ENCODE data around the gene CRTAP.

The CRTAP gene

DNA sequence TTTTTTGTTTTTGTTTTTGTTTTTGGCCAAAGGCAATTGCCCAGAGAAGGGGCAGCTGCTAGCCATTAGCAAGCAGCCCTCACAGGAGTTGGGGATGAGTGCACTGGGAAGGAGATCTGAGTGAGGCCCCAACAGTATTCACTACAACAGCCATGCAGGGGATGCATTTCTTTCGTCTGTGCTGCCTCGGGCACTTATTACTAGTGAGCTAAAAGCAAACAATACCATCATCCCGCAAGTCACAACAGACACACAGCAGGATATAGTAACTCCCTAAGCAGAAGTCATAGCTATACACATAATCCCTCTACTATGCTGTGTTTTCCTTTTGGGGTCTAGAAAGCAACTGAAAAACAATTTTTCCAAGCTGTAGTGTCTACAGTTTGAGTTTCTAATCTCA, 27.2 kb downstream of the CRTAP start:
- no peak overlapping the region for H3K4me3 ChIP-seq (ENCODE audit: low read length, poor library complexity, severe bottlenecking)
- H3K79me2 ChIP-seq (ENCODE audit: insufficient read depth, low read length), result no peaks in the 10 kb centered on the region
- H3K36me3 ChIP-seq (ENCODE audit: insufficient read depth, low read length), result peaks cover 26% of the 10 kb centered on the region
- no peaks in the 10 kb centered on the region for H3K9me2 ChIP-seq (replicated peaks; ENCODE audit: low read depth, low read length)
- TF ChIP-seq EZH2phosphoT487 (IDR thresholded peaks at IDR 0.05; ENCODE audit: borderline replicate concordance), result no peak
- TF ChIP-seq, protein P1, sequence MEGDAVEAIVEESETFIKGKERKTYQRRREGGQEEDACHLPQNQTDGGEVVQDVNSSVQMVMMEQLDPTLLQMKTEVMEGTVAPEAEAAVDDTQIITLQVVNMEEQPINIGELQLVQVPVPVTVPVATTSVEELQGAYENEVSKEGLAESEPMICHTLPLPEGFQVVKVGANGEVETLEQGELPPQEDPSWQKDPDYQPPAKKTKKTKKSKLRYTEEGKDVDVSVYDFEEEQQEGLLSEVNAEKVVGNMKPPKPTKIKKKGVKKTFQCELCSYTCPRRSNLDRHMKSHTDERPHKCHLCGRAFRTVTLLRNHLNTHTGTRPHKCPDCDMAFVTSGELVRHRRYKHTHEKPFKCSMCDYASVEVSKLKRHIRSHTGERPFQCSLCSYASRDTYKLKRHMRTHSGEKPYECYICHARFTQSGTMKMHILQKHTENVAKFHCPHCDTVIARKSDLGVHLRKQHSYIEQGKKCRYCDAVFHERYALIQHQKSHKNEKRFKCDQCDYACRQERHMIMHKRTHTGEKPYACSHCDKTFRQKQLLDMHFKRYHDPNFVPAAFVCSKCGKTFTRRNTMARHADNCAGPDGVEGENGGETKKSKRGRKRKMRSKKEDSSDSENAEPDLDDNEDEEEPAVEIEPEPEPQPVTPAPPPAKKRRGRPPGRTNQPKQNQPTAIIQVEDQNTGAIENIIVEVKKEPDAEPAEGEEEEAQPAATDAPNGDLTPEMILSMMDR (conservative IDR thresholded peaks at IDR 0.05; ENCODE audit: low read length), result no peak
- no peaks in the 10 kb centered on the region; the same call in 1 of the 2 replicates for H3K9me3 ChIP-seq (ENCODE audit: insufficient read depth, low read depth, low read length)
- no peak overlapping the region for H3K9ac ChIP-seq (ENCODE audit: low read depth, low read length, poor library complexity, severe bottlenecking)
- H4K20me1 ChIP-seq (ENCODE audit: insufficient read depth, low read length, poor library complexity, severe bottlenecking), result no peaks in the 10 kb centered on the region
- H2AFZ ChIP-seq (ENCODE audit: low read length), result no peak overlapping the region
- H3K27me3 ChIP-seq (ENCODE audit: insufficient read depth, low read length, poor library complexity, severe bottlenecking), result no peaks in the 10 kb centered on the region
- H3K4me2 ChIP-seq (ENCODE audit: low read depth, low read length, poor library complexity, severe bottlenecking), result no peak overlapping the region
- H3F3A ChIP-seq (ENCODE audit: low read depth), result no peaks in the 10 kb centered on the region
- no peaks in the 10 kb centered on the region for H3K4me1 ChIP-seq (ENCODE audit: insufficient read depth, low read length, poor library complexity, severe bottlenecking)

DNA sequence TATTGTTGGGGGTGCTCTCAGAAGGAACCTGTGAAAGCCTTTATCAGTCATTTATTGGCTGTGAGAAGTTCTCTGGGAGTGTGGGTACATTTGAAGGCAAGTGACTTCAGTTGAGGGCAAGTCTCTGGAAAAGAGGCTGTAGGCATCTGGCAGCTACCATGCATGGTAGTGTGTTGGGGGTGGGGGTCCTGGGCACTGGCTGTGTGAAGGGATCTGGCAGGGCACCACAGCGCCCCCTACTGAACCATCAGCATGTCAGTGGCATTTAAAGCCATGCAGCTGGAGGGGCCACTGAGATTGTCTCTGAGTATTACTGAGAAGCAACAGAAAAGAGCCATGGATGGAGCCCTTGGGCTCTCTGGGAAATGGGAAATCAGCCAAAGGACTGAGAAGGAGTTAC, 30.6 kb downstream of the CRTAP start:
- H3K4me2 ChIP-seq (ENCODE audit: low read depth, low read length, poor library complexity, severe bottlenecking), result no peak overlapping the region
- H3K9me3 ChIP-seq (ENCODE audit: insufficient read depth, low read depth, low read length), result no peaks in the 10 kb centered on the region
- TF ChIP-seq, protein P1 (conservative IDR thresholded peaks at IDR 0.05; ENCODE audit: low read length), result peak; percentile 81
- TF ChIP-seq EZH2phosphoT487 (IDR thresholded peaks at IDR 0.05; ENCODE audit: borderline replicate concordance), result no peak
- no peak overlapping the region for H2AFZ ChIP-seq (ENCODE audit: low read length)
- no peaks in the 10 kb centered on the region for H3K27me3 ChIP-seq (ENCODE audit: insufficient read depth, low read length, poor library complexity, severe bottlenecking)
- no peaks in the 10 kb centered on the region for H4K20me1 ChIP-seq (ENCODE audit: insufficient read depth, low read length, poor library complexity, severe bottlenecking)
- no peaks in the 10 kb centered on the region for H3F3A ChIP-seq (ENCODE audit: low read depth)
- H3K36me3 ChIP-seq (ENCODE audit: insufficient read depth, low read length), result peaks cover 18% of the 10 kb centered on the region; the same call in 1 of the 2 replicates
- H3K9me2 ChIP-seq (replicated peaks; ENCODE audit: low read depth, low read length), result no peaks in the 10 kb centered on the region
- no peak overlapping the region for H3K4me3 ChIP-seq (ENCODE audit: low read length, poor library complexity, severe bottlenecking)
- H3K9ac ChIP-seq (ENCODE audit: low read depth, low read length, poor library complexity, severe bottlenecking), result no peak overlapping the region
- peaks cover 9% of the 10 kb centered on the region for H3K4me1 ChIP-seq (ENCODE audit: insufficient read depth, low read length, poor library complexity, severe bottlenecking)
- no peaks in the 10 kb centered on the region for H3K79me2 ChIP-seq (ENCODE audit: insufficient read depth, low read length)

DNA sequence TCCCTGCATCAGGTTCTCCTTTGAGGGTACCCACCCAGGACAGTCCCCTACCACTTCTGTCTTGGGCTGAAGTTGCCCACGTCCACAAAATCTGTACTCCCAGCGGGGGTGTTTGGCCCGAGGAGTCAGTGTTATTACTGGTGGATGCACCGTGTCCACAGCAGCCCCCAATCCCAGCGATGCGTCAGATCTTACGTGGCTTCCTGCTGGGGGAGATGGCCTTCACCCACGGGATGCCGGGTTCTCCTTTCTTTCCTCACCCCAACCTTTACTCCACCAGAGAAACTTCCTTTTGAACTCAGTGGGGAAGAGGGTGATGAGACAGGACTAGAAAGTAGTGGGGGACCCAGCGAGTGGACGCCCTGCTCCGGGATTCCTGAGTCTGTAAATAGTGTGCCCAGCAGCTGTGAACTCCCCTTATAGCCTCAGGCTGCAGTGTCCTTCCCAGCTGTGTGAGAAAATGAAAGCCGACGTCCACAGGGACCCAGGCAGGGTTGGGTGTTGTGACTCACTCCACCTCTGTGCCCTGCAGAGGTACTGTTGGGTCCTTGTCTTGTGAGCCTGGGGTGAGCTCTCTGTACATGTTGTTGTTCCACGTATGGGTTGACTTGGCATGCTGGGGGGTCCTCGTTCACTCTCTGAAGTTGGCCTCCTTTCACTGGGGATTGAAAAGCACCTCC, 31.5 kb downstream of the CRTAP start:
- H3K4me1 ChIP-seq (ENCODE audit: insufficient read depth, low read length, poor library complexity, severe bottlenecking), result peaks cover 9% of the 10 kb centered on the region
- no peak for TF ChIP-seq EZH2phosphoT487 (IDR thresholded peaks at IDR 0.05; ENCODE audit: borderline replicate concordance)
- TF ChIP-seq, protein P1 (conservative IDR thresholded peaks at IDR 0.05; ENCODE audit: low read length), result no peak
- H3K9me2 ChIP-seq (replicated peaks; ENCODE audit: low read depth, low read length), result no peaks in the 10 kb centered on the region
- H4K20me1 ChIP-seq (ENCODE audit: insufficient read depth, low read length, poor library complexity, severe bottlenecking), result no peaks in the 10 kb centered on the region
- no peaks in the 10 kb centered on the region for H3F3A ChIP-seq (ENCODE audit: low read depth)
- H3K9ac ChIP-seq (ENCODE audit: low read depth, low read length, poor library complexity, severe bottlenecking), result no peak overlapping the region
- H3K4me3 ChIP-seq (ENCODE audit: low read length, poor library complexity, severe bottlenecking), result no peak overlapping the region
- no peak overlapping the region for H3K4me2 ChIP-seq (ENCODE audit: low read depth, low read length, poor library complexity, severe bottlenecking)
- H2AFZ ChIP-seq (ENCODE audit: low read length), result no peak overlapping the region
- no peaks in the 10 kb centered on the region for H3K9me3 ChIP-seq (ENCODE audit: insufficient read depth, low read depth, low read length)
- no peaks in the 10 kb centered on the region for H3K79me2 ChIP-seq (ENCODE audit: insufficient read depth, low read length)
- H3K27me3 ChIP-seq (ENCODE audit: insufficient read depth, low read length, poor library complexity, severe bottlenecking), result no peaks in the 10 kb centered on the region
- H3K36me3 ChIP-seq (ENCODE audit: insufficient read depth, low read length), result peaks cover 15% of the 10 kb centered on the region; the same call in 1 of the 2 replicates
